Measurements from ENCODE around the gene AHCYL2. TPM values are rescaled to one million over a fixed set of nuclear protein-coding genes. Genes with fewer than 3 reads are reported as not detected.

Gene AHCYL2
- total RNA-seq, 2 donors from 2014 or later = 30.8 to 31.4 TPM

- Histone ChIP-seq H3K4me3 (ENCODE audit: low read length) (no peak overlapping the region), H3K27me3 (ENCODE audit: control insufficient read depth, insufficient read depth, low read length, poor library complexity, severe bottlenecking) (no peaks in the 10 kb centered on the region), H3K9me3 (ENCODE audit: control insufficient read depth, low read length) (no peaks in the 10 kb centered on the region), H3K4me1 (ENCODE audit: control insufficient read depth, insufficient read depth, low read length) (no peaks in the 10 kb centered on the region), H3K36me3 (ENCODE audit: control insufficient read depth, insufficient read depth, low read length) (no peaks in the 10 kb centered on the region), H3K9ac (ENCODE audit: extremely low read depth, low read length, poor library complexity, severe bottlenecking) (no peak overlapping the region), H3K27ac (ENCODE audit: low read depth, low read length) (no peak overlapping the region)
- 96 to 100% methylated on average over 3 to 4 of the region's 4 CpGs for WGBS, 2 experiments (ENCODE audit: insufficient coverage in 1 of 2, insufficient read length in 1 of 2)
- H3K36me3 Mint-ChIP-seq (ENCODE audit: low read depth) = peaks cover 34% of the 10 kb centered on the region
- no peak overlapping the region for H3K4me3 Mint-ChIP-seq
- H3K27ac Mint-ChIP-seq = peak overlapping the region; percentile 73
- no peaks in the 10 kb centered on the region for H3K27me3 Mint-ChIP-seq (ENCODE audit: insufficient read depth)
- TF ChIP-seq, protein P1, sequence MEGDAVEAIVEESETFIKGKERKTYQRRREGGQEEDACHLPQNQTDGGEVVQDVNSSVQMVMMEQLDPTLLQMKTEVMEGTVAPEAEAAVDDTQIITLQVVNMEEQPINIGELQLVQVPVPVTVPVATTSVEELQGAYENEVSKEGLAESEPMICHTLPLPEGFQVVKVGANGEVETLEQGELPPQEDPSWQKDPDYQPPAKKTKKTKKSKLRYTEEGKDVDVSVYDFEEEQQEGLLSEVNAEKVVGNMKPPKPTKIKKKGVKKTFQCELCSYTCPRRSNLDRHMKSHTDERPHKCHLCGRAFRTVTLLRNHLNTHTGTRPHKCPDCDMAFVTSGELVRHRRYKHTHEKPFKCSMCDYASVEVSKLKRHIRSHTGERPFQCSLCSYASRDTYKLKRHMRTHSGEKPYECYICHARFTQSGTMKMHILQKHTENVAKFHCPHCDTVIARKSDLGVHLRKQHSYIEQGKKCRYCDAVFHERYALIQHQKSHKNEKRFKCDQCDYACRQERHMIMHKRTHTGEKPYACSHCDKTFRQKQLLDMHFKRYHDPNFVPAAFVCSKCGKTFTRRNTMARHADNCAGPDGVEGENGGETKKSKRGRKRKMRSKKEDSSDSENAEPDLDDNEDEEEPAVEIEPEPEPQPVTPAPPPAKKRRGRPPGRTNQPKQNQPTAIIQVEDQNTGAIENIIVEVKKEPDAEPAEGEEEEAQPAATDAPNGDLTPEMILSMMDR (conservative IDR thresholded peaks at IDR 0.05) = no peak
- no peaks in the 10 kb centered on the region for H3K9me3 Mint-ChIP-seq
- DNase-seq = no peak
- H3K4me1 Mint-ChIP-seq = no peaks in the 10 kb centered on the region
Observed at GRCh38 chr7:129394982-129395914, 170.4 kb downstream of the AHCYL2 start.

DNA sequence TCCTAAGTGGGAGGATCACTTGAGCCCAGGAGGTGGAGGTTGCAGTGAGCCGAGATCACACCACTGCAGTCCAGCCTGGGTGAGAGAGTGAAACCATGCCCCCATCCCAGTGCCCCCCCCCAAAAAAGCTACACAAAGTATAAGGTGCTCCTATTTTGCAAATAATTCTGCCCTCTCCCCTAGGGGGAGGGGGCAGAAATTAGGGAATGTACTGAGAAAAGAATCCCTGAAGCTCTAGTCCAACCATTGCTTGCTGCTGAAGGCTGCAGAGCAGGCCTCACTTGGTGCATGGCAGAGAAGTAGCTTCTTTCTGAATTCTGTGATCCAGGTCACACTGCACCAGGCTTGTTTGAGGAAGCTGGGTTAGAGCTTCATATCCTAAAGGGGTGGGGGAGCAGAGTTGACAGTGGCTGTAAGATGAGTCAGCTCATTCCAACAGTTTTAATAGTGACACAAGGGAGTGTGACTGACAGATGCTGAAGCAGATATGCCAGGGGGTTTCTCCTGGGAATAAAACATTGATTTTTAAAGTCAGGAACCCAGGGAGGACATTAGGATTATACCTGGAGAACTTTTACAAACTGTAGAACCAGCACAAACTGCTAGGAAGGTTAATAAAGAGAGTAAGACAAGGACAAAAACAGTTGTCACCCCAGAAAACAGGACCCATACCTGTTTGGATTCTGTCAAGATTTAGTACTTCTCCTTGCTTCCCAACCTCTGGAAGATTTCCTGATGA is 176.6 kb downstream of the AHCYL2 start:
- no peak overlapping the region for H3K4me3 ChIP-seq (ENCODE audit: low read length)
- Mint-ChIP-seq H3K27me3 (ENCODE audit: insufficient read depth) (no peaks in the 10 kb centered on the region), H3K27ac (no peak overlapping the region), H3K36me3 (ENCODE audit: low read depth) (peaks cover 29% of the 10 kb centered on the region), H3K4me1 (peaks cover 9% of the 10 kb centered on the region), H3K9me3 (no peaks in the 10 kb centered on the region), H3K4me3 (no peak overlapping the region)
- H3K9ac ChIP-seq (ENCODE audit: extremely low read depth, low read length, poor library complexity, severe bottlenecking) = no peak overlapping the region
- H3K9me3 ChIP-seq (ENCODE audit: control insufficient read depth, low read length) = no peaks in the 10 kb centered on the region
- peak; percentile 43 for DNase-seq
- H3K27me3 ChIP-seq (ENCODE audit: control insufficient read depth, insufficient read depth, low read length, poor library complexity, severe bottlenecking) = no peaks in the 10 kb centered on the region
- TF ChIP-seq, protein P1 (conservative IDR thresholded peaks at IDR 0.05) = no peak
- no peak overlapping the region for H3K27ac ChIP-seq (ENCODE audit: low read depth, low read length)
- 100% methylated on average over 1 of the region's 1 CpG; no CpG with 5 or more reads in 1 of the 2 experiments for WGBS, 2 experiments (ENCODE audit: insufficient coverage in 1 of 2, insufficient read length in 1 of 2)
- H3K36me3 ChIP-seq (ENCODE audit: control insufficient read depth, insufficient read depth, low read length) = peaks cover 7% of the 10 kb centered on the region
- H3K4me1 ChIP-seq (ENCODE audit: control insufficient read depth, insufficient read depth, low read length) = no peaks in the 10 kb centered on the region

DNA sequence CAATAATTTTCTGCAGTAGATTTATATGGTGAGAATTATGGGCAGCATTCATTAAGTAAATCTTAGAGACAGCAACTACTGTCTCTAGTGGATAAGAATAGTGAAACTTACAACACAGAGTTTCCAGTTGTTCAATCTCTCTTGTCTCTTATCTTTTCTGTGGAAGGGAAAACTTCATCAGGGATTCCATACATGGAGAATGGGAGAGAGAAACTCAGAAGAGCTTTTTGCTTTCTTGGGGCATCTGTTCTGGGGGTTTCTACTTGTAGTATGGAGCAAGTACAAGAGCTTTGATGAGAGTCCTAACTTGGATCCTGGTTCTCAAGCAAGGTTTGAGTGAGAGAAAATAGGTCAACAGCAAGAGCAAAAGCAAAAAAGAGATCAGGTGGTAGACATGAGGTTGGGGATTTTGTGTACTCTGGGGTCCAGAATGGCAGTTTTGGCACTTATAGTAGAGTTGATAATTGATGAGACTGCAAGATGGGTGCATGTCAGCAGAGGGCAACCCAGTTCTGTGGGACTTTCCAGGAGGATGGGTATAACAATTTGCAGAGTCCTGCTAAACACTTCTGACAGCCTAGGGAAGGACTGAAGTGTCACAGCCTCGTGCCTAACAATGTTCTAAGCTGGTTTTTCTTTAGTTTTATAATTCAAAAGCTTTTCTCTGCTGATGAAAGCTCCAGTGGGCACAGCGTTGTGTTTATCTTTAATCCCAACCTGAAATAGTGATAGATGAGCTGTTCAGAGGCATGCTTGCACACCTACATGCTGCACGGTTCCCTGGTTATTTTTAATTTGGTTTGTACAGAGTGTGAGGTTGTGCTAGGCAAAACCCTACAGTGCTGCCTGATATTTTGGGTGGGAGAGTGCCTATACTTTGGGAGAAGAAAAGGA is 177.4 kb downstream of the AHCYL2 start:
- Mint-ChIP-seq H3K27ac (no peak overlapping the region), H3K9me3 (no peaks in the 10 kb centered on the region), H3K4me3 (no peak overlapping the region), H3K4me1 (peaks cover 9% of the 10 kb centered on the region), H3K36me3 (ENCODE audit: low read depth) (peaks cover 22% of the 10 kb centered on the region), H3K27me3 (ENCODE audit: insufficient read depth) (no peaks in the 10 kb centered on the region)
- Histone ChIP-seq H3K27me3 (ENCODE audit: control insufficient read depth, insufficient read depth, low read length, poor library complexity, severe bottlenecking) (no peaks in the 10 kb centered on the region), H3K9ac (ENCODE audit: extremely low read depth, low read length, poor library complexity, severe bottlenecking) (no peak overlapping the region), H3K9me3 (ENCODE audit: control insufficient read depth, low read length) (no peaks in the 10 kb centered on the region), H3K36me3 (ENCODE audit: control insufficient read depth, insufficient read depth, low read length) (peaks cover 7% of the 10 kb centered on the region), H3K27ac (ENCODE audit: low read depth, low read length) (no peak overlapping the region), H3K4me3 (ENCODE audit: low read length) (no peak overlapping the region), H3K4me1 (ENCODE audit: control insufficient read depth, insufficient read depth, low read length) (no peaks in the 10 kb centered on the region)
- peak; percentile 55 for DNase-seq
- WGBS, 2 experiments (ENCODE audit: insufficient coverage in 1 of 2, insufficient read length in 1 of 2) = 87 to 90% methylated on average over 2 to 3 of the region's 3 CpGs
- TF ChIP-seq, protein P1 (conservative IDR thresholded peaks at IDR 0.05) = peak; percentile 23

Data from endodermal cell (in vitro differentiated cells).